ENCODE results near the gene RAB5IF. TPM values are rescaled to one million over a fixed set of nuclear protein-coding genes. Genes with fewer than 3 reads are reported as not detected.

The RAB5IF gene
- total and polyA plus RNA-seq, 2 of the 13 experiments (the other 11 are each of a cell fraction or from before 2014, with no cell fraction given), result 261 to 305 TPM

GRCh38 chr20:36572701-36573102 is 32.9 kb upstream of the RAB5IF start (continued):
- TF ChIP-seq, protein P1, sequence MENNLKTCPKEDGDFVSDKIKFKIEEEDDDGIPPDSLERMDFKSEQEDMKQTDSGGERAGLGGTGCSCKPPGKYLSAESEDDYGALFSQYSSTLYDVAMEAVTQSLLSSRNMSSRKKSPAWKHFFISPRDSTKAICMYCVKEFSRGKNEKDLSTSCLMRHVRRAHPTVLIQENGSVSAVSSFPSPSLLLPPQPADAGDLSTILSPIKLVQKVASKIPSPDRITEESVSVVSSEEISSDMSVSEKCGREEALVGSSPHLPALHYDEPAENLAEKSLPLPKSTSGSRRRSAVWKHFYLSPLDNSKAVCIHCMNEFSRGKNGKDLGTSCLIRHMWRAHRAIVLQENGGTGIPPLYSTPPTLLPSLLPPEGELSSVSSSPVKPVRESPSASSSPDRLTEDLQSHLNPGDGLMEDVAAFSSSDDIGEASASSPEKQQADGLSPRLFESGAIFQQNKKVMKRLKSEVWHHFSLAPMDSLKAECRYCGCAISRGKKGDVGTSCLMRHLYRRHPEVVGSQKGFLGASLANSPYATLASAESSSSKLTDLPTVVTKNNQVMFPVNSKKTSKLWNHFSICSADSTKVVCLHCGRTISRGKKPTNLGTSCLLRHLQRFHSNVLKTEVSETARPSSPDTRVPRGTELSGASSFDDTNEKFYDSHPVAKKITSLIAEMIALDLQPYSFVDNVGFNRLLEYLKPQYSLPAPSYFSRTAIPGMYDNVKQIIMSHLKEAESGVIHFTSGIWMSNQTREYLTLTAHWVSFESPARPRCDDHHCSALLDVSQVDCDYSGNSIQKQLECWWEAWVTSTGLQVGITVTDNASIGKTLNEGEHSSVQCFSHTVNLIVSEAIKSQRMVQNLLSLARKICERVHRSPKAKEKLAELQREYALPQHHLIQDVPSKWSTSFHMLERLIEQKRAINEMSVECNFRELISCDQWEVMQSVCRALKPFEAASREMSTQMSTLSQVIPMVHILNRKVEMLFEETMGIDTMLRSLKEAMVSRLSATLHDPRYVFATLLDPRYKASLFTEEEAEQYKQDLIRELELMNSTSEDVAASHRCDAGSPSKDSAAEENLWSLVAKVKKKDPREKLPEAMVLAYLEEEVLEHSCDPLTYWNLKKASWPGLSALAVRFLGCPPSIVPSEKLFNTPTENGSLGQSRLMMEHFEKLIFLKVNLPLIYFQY (CRISPR knock-in tag; IDR thresholded peaks at IDR 0.05; ENCODE audit: borderline replicate concordance), result no peak
- TF ChIP-seq DMAP1 (CRISPR knock-in tag; IDR thresholded peaks at IDR 0.05) (no peak), NONO (IDR thresholded peaks at IDR 0.05) (no peak), NONO (CRISPR knock-in tag; conservative IDR thresholded peaks at IDR 0.05) (0 out of 2 replicates have a peak, but pooled peaks have one; percentile 18), TBX2 (CRISPR knock-in tag; IDR thresholded peaks at IDR 0.05; ENCODE audit: borderline replicate concordance) (0 out of 2 replicates have a peak, but pooled peaks have one; percentile 26), POLR2G (IDR thresholded peaks at IDR 0.05; ENCODE audit: low read depth, low read length) (no peak), MIXL1 (CRISPR knock-in tag; IDR thresholded peaks at IDR 0.05) (0 out of 2 replicates have a peak, but pooled peaks have one; percentile 53), RBM39 (IDR thresholded peaks at IDR 0.05; ENCODE audit: low read depth, low read length, poor library complexity, severe bottlenecking) (no peak), ZNF737 (CRISPR knock-in tag; IDR thresholded peaks at IDR 0.05; ENCODE audit: borderline replicate concordance) (peak; percentile 98), ZNF879 (CRISPR knock-in tag; IDR thresholded peaks at IDR 0.05) (0 out of 2 replicates have a peak, but pooled peaks have one; percentile 86), POLR2A (IDR thresholded peaks at IDR 0.05; ENCODE audit: insufficient read depth in 1 of 2, low read depth in 2 of 2, low read length in 2 of 2) (peak in 1 of 2 experiments; percentile 10; a peak in 1 of 4 replicates), ZNF772 (CRISPR knock-in tag; IDR thresholded peaks at IDR 0.05) (peak; percentile 24), RCOR2 (CRISPR knock-in tag; IDR thresholded peaks at IDR 0.05) (no peak), TEF (CRISPR knock-in tag; IDR thresholded peaks at IDR 0.05) (no peak), HMGXB4 (CRISPR knock-in tag; IDR thresholded peaks at IDR 0.05; ENCODE audit: borderline replicate concordance in 1 of 2, low read depth in 1 of 2) (peak in 1 of 2 experiments; percentile 16; a peak in 2 of 4 replicates), ZNF776 (CRISPR knock-in tag; IDR thresholded peaks at IDR 0.05) (no peak), SMC3 (IDR thresholded peaks at IDR 0.05; ENCODE audit: low read length) (no peak), ZNF781 (CRISPR knock-in tag; IDR thresholded peaks at IDR 0.05; ENCODE audit: borderline replicate concordance, not compliant biosample characterization) (peak; percentile 94)
- TF ChIP-seq, protein P2, sequence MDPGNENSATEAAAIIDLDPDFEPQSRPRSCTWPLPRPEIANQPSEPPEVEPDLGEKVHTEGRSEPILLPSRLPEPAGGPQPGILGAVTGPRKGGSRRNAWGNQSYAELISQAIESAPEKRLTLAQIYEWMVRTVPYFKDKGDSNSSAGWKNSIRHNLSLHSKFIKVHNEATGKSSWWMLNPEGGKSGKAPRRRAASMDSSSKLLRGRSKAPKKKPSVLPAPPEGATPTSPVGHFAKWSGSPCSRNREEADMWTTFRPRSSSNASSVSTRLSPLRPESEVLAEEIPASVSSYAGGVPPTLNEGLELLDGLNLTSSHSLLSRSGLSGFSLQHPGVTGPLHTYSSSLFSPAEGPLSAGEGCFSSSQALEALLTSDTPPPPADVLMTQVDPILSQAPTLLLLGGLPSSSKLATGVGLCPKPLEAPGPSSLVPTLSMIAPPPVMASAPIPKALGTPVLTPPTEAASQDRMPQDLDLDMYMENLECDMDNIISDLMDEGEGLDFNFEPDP (CRISPR knock-in tag; conservative IDR thresholded peaks at IDR 0.05), result peak; percentile 63; the same call in 1 of the 2 replicates
- TF ChIP-seq, protein P3, sequence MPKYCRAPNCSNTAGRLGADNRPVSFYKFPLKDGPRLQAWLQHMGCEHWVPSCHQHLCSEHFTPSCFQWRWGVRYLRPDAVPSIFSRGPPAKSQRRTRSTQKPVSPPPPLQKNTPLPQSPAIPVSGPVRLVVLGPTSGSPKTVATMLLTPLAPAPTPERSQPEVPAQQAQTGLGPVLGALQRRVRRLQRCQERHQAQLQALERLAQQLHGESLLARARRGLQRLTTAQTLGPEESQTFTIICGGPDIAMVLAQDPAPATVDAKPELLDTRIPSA (CRISPR knock-in tag; IDR thresholded peaks at IDR 0.05; ENCODE audit: borderline replicate concordance), result peak; percentile 43
- TF ChIP-seq, protein P4, sequence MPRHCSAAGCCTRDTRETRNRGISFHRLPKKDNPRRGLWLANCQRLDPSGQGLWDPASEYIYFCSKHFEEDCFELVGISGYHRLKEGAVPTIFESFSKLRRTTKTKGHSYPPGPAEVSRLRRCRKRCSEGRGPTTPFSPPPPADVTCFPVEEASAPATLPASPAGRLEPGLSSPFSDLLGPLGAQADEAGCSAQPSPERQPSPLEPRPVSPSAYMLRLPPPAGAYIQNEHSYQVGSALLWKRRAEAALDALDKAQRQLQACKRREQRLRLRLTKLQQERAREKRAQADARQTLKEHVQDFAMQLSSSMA (CRISPR knock-in tag; IDR thresholded peaks at IDR 0.05), result peak; percentile 84

Data from HepG2 (cell line).